GM18907 (cell line): ENCODE measurements around the gene PSMB7.

Experiments
- ATAC-seq: cut with Tn5 transposase; IDR thresholded peaks from one replicate; pipeline ENCODE4 v1.9.1; 2021; ENCODE audit warnings: mild to moderate bottlenecking, moderate library complexity; ENCODE audit not compliant: unreplicated experiment

PSMB7 gene

GRCh38 chr9:124415102-124415851, at the start of gene PSMB7:
Gene PSMB7, minus strand, starts transcription at chr9:124415442. Its CDS starts 17 bp downstream, at chr9:124415425.
- ATAC-seq: peak; percentile 93

GRCh38 chr9:124462739-124463138, 47.5 kb upstream of the PSMB7 start:
- ATAC-seq: no peak

DNA sequence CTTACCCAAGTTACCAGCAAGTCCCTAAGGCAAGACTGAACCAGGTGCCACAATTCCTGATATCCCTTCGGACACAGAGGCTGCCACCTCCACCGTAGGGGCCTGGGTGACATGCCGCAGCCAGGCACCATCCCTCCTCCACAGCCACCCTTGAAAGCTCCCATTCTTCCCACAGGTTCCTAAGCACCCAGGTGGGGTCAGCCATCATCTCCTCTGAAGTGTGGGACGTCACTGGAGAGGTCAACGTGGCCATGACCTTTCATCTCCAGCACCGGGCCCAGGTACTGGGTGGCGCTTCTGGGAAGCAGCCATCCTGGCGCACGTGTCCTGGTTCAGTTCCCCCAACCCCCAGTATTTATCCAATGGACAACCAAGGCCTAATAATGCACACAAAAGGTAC, 43.2 kb upstream of the PSMB7 start:
- ATAC-seq: no peak

DNA sequence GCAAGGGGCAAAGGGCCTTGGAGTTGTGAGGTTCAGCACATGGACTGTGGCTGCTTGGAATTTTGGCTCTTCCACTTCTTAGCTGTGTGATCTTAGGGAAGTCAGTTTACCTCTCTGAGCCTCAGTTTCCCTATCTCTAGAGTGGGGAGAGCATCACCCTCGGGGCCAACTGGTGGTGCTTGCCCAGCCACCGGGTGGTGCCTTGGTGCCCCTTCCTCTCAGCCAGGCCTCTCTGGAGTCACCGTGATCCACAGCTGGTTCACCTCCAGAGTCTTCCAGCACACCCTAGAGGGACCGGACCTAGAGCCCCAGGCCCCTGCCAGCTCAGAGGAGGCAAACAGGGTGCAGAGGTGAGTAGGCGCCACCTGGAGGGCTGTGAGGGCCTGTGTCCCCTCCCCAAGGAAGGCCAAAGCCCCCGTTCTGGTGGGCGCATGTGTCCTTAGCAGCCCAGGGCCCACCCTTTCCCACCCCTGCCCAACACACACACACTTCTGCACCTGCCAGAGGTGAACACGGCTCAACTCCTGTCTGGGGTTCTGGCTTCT, 42.7 kb upstream of the PSMB7 start:
- no peak for ATAC-seq

DNA sequence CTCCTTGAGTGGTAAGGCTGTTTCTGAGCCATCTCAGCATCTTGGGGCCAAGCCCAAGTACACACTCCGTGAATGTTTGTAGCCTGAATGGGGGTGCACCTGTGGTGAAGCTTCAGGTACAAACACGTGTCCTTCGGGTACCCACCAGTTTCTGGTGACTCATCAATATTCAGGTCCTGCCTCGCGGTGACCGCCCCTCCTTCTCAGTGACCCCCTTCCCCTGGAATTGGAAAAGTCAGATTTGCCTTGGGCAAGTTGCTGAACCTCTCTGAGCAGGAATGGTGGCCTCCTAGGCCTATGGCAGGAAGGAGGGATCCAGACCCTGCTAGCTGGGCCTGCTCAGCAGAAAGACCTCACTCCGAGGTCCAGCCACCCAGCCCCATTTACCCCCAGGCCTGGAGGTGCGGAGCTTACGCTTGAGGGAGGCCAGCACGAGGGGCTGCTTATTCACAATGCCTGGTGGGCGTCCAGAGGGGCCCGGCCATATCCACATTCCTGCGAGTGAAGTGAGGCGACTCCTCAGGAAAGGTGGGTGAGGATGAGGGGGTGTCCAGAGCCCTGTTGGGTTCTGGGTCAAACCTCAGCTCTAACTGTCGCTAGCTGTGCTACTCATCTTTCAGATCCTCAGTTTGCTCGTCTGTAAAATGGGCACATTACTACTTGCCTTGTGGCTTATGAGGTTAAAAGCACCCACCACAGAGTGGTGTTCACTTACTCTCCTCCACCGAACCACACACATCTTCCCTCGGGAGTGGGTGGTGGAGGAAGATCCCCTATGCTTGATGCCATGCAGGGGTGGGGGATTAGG, 42.0 kb upstream of the PSMB7 start:
- ATAC-seq: no peak

DNA sequence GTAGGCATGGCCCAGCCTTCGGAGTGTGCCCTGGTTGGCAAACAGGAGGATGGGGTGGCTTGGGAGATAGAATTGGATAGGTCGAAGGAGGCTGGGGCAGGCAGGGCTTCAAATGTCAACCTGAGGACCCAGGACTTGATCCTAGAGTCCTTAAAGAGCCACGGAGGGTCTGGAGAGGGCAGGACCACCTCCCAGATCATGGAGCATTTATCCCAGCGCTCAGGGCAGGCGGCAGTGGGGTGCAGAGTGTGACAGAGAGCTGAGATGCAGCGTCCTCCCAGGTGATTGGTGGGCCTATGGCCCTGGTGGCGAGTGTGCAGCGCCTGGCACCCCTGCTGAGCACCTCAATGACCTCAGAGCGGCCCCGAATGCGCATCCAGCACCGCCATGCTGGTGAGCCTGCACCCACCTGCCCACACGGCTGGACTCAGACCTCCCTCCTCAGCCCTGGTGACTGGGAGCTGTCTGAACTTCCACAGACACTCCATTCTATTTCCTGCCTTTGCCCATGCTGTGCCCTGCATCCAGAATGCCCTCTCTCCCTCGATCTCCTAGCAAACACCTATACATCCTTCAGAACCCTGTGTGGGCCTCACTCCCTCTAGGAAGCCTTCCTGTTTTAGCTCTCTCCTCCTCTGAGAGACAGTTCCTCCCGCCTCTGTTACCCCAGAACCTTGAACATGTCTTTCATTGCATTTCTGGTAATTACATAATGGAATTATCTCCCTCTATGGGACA, 41.3 kb upstream of the PSMB7 start:
- ATAC-seq: no peak

GRCh38 chr9:124455820-124456219, 40.6 kb upstream of the PSMB7 start:
- ATAC-seq: no peak

DNA sequence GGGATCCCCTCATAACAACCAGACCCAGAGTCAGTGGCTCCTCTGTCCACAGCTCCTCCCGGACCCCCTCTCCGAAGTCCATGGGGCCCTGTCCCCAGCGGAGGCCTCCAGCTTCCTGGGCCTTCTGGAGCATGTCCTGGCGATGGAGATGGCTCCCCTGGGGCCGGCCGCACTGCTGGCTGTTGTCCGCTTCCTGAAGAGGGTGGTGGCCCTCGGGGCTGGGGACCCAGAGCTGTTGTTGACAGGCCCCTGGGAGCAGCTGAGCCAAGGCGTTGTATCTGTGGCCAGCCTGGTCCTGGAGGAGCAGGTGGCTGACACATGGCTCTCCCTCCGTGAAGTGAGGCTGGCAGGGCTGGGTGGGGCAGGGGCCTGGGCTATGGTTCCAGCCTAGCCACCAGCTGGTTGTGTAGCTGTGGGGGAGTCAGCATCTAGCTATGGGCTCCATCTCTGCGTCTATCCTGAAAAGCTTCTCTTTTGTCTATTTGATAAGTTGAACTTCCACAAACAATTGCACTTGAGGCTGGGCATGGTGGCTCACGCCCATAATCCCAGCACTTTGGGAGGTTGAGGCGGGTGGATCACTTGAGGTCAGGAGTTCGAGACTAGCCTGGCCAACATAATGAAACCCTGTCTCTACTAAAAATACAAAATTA, 39.7 kb upstream of the PSMB7 start:
- no peak for ATAC-seq

DNA sequence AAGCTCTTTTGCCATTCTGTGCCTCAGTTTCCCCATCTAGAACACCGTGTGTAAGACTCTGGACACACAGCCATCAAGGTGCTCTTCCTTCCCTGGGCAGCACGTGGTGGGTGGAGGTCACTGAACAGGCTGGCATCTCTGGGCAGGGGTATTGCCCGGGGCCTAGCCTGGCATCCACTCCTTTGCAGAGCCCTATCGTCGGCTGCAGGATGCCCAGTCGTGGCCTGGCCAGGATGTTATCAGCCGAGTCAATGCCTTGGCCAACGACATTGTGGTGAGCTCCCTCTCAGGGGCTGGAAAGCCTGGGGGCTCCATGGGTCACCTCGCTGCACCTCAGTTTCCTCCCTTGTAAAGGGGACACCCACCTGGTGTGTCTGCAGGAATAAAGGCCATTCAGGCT, 39.1 kb upstream of the PSMB7 start:
- ATAC-seq: no peak

DNA sequence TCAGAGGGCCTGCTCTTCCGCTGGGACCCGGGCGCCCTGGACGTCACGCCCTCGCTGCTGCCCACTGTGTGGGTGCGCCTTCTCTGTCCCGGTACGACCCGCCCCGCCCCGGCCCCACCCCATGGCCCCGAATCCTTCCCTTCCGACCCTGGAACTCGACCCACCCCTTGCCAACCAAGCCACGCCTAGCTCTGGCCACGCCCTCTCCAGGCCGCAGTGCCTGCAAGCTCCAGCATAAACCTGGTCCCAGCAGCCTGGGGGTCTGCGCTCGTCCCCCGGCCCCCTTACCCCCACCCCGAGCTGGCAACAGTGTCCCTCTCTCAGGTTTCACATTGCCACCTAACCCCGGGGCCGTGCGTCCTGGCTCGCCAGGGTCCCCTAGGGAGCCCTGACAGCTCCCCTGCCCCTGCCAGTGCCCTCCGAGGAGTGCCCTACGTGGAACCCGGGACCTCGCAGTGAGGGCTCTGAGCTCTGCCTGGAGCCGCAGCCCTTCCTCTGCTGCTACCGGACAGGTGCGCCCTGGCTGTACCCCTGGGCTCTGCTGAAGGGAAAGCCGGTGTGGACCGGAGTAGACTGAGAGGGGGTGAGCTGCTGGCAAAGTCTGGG, 38.4 kb upstream of the PSMB7 start:
- ATAC-seq: no peak

DNA sequence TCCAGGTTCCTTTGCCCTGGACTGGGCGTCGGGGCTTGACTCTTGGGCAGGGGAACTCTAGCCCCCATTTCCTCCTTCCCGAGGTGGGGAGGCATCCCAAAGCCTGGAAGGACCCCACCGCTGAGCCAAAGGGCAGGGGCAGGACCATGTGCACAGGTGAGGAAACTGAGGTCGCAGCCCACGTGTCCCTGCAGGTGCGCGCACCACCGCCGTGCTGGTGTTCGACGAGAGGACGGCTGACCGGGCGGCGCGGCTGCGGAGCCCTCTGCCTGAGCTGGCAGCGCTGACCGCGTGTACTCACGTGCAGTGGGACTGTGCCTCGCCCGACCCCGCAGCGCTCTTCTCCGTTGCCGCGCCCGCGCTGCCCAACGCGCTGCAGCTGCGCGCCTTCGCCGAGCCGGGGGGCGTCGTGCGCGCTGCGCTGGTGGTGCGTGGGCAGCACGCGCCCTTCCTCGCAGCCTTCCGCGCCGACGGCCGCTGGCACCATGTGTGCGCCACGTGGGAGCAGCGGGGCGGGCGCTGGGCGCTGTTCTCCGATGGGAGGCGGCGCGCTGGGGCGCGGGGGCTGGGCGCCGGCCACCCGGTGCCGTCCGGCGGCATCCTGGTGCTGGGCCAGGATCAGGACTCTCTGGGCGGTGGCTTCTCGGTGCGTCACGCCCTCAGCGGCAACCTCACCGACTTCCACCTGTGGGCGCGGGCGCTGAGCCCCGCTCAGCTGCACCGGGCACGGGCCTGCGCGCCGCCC, 37.8 kb upstream of the PSMB7 start:
- ATAC-seq: no peak

GRCh38 chr9:124452326-124452725, 37.1 kb upstream of the PSMB7 start:
- ATAC-seq: no peak

DNA sequence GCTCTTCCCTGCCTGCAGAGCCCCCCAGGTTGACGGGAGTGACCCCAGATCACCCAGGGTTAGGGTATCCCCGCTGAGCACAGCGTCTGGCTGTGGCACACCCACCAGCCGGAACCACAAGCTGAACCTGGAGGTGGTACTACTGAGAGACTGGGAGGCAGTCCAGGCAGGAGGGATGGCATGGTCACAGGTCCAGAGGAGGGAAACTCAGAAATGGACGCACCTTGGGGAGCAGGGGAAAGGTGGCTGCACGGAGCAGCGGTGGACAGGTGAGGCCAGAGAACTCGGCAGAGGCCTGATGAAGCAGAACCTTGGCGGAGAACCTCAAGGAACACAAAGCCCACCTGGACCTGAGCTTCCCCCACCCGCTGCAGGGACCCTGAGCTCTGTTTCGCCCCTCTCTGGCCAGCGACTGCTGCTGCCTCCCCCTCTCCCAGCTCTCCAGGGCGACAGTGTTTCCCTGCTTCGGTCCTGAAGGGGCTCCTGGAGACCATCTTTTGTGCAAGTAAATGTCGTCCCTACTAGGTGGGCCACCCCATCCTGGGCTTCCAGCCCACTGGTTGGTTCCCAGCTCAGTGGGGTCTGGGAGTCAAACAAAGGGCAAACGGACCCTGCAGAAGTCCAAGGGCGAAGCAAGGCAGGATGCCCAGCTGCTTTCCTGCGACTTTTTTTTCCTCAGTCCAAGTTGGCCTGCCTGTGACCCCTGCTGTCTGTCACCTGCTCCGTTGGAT, 35.9 kb upstream of the PSMB7 start:
- ATAC-seq: no peak

GRCh38 chr9:124450241-124450924, 35.1 kb upstream of the PSMB7 start, which contains the start of gene ADGRD2:
Gene ADGRD2, plus strand, starts transcription at chr9:124450451. Its CDS starts 1,216 bp downstream, at chr9:124451667.
- no peak for ATAC-seq

DNA sequence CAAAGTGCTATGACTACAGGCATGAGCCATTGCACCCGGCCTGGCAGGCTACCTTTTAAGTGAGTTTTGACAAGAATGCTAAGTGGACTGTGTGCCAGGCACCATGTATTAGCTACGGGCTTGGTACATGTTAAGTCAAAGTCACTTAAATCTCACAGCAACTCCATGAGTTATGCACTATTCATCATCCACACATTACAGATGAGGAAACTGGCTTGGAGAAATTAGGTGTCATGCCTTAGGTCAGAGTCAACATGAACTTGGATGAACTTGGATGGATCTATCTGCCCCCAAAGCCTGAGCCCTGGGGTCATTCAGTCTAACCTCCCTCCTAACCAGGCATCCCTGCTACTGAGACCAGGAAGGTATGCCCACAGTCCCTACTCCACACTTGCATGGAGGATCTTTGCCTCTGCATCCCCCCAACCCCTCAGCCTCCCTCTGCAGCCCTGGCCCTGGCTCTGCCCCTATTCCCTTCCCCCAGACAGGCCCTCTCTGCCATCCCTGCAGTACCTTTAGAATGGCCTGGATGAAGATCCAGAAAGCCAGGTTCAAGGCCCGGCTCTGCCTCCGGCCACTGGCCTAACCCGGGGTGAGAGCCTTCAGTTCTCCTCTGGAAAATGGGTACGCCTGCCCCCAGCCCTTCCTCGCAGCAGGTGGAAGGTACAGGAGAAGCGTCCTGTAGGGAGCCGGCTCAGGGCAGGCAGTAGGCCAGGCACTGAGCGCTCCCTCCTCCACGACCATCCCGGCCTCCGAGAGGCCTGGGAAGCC, 34.3 kb upstream of the PSMB7 start:
- ATAC-seq: no peak

- ATAC-seq: no peak
These were observed 32.8 kb upstream of the PSMB7 start for GRCh38 chr9:124448019-124448418.

DNA sequence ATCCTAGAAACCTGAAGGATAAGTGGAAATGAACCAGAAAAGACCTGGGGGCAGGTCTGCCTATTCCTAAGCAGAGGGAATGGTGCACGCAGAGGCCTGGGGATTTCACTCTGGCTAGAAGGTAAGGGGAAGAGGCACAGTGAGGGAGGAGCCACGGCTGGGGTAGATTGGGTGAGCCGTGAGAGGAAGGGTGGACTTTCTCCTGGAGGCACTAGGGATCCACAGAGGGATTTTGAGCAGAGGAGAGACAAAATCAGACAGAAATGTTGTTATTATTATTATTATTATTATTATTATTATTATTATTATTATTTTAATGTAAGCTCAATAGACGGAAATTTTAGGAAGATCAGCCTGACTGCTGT, 32.0 kb upstream of the PSMB7 start:
- no peak for ATAC-seq

GRCh38 chr9:124444166-124444565, 28.9 kb upstream of the PSMB7 start:
- ATAC-seq: no peak
